ENCODE measurements around the gene TRMT10C.
"Not testable (repeated sequence)": the region's sequence is repeated elsewhere in the genome, so short reads cannot be mapped to it uniquely, and the experiment has no call there.

TRMT10C gene

DNA sequence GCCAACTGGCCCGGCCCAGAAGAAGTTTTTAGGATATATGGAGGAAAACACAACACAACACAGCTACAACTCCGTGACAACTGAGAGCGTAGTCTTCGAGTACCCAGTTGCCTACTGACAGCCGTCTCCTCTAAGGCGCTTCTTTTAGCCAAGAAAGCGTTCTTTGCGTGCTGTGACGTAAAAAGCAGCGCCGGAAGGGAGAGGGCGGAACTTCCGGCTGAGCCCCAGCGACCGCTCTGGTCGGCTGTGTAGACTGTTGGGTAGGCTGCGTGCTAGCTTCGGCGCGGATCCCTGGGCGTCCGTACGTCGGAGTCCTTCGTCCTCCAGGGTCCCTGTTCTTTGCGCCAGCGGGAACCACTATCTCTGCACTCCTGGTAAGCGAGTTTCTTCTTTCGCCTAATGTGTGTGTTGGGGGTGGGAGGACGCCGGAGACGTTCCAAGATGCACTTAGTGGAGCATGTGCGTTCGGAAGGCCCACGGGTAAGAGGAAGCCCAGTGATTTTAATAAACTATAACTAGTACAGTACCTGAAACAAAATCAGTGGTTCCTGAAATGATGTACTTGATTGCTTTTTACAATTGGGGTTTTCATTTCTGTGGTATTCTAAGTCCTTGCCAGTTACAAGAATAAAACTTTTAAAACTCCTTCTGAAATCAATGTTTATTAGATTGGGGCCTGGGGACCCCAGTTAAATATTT lies at the start of gene TRMT10C:
TRMT10C (plus strand) TSS at position 239 of the 699 bp plus-strand sequence. CDS start 2,914 bp downstream, outside the sequence.
- DNase-seq = peak; percentile 86

DNA sequence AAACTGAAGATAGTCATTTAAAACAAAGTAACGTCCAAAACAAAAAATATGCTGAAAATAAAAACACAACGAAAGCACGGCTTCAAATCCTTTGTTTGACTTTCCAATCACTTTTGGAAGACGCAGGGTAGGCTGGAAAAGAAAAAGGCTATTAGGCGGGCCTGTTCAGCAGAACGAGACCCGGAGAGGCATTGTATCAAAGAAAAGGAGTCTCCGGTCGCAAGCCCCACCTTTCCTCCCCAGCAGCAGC lies 49.3 kb upstream of the TRMT10C start:
- DNase-seq = no peak

DNA sequence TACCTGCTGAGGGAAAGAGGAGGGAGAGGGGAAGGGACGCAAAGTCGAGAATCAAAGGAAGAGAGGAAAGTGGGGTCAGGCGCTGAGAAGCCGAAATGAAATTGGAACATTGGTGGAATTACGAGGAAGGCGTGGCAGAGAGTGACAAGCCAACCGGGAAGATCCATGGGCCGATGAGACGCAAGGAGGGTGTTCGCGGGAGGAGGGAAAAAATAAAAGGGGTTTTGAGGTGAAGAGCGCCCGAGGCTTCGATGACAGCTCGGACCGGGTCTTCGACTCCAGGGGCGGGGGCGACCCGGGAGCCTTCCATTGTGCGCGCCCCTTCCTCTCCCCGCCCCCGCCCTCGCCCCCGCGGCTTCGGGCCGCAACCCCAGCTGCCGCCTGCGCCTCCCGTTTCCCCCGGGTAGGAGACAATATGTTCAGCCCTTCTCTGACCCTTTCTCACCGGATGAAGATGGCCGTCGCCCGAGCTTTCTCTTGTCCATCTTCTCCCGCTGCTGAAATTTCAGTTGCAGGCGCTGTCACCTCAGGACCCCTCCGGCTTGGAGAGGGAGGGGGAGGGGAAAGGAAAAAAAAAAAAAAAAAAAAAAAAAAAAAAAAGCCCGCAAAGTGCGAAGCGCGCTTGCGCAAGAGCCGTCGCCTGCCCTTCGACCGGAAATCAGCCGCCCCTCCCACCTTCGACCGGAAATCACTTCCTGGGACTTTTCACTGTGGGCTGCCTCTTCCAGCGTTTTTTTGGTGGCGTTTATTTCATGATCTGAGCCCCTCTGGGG lies 48.8 kb upstream of the TRMT10C start, which contains the start of gene SENP7:
SENP7 (minus strand) TSS at position 567 of the 773 bp plus-strand sequence; CDS start at position 485, 82 bp downstream.
- DNase-seq = peak; percentile 78

DNA sequence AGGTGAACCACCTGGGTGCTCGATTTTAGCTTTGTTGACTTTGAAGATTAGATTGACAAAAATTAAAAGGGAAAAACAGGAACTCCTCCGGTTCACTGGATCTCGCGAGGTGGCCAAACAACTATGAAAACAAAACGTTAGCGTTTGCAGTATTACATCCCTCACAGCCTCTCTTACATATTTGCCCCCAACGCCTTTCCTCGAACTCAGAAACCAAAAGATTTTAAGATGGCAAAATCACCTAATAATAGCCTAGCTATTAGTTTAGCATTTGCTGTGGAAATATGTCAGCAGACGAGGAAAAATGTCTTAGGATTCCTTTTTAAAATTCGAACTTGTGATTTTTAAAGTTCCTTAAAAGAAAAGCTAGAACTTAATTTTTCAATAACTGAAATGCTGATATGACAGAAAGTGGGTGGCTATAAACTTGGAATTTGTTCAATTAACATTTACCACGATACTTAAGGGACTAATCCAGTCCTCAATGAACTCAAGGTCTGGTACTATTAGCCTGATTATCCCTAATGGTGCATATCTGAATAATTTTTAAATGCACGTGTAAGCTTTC lies 48.2 kb upstream of the TRMT10C start:
- peak; percentile 78 for DNase-seq

DNA sequence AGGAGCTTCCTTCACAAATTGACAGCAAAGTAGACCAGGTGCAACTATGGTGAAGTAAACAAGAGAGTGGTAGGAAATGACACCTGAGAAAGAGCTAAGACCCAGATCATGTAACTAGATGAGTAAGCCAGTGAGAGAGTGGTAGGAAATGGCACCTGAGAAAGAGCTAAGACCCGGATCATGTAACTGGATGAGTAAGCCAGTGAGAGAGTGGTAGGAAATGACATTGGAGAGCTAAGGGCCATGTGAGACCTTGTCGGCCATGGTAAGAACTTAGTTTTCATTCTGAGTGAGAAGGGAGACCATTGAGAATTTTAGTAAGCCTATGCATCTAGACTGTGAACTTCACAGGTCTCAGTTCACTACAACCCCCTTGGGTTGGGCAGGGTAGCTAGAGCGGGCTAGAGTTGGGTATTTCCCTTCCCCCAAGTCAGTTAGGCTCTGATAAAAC lies 43.2 kb upstream of the TRMT10C start:
- peak; percentile 31 for DNase-seq

DNA sequence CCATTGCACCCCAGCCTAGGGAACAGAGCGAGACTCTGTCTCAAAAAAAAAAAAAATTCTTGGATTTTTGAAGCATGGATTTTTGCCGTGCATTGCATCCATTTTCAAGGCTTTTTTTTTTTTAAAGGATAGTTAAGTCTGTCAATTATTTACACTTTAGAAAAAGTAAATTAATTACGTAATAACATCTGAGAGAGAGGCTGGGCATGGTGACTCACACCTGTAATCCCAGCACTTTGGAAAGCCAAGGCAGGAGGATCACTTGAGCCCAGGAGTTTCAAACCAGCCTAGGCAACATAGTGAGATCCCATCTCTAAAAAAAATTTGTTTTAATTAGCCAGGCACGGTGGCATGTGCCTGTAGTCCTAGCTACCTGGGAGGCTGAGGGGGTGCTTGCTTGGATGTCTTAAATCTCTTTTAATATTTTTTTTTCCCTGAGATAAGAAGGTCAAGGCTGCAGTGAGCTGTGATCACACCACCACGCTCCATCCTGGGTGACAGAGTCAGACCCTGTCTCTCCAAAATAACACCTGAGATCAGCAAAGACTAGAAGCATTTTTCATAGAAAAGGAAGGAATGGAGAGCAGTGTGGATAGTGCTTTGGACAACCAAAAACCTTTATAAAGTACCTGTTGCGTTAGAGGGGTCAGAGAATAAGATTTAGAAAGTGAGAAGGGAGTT lies 41.8 kb upstream of the TRMT10C start:
- peak; percentile 20 for DNase-seq

DNA sequence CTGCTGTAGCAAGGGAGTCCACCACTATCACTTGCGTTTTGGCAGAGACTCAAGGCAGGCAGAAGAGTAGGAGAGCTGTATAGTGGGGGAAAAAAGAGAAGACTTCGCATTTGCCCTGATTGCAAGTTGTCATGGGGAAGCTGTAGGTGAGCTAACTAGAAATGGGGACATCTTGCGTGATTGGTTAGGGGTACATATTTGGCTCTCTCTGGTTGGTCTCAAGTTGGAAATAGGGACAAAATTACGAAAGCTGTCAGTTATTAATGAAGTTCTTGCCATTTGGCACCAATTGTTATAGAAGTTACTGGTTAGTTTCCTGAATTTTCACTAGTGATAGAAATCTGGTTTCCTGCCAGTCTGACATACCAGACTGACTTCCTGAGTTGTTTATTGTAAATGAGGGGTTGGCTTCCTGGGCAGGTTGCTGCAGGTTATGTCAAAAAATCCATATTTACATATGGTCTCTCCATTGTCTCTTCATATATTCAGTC lies 40.4 kb upstream of the TRMT10C start:
- no peak for DNase-seq

DNA sequence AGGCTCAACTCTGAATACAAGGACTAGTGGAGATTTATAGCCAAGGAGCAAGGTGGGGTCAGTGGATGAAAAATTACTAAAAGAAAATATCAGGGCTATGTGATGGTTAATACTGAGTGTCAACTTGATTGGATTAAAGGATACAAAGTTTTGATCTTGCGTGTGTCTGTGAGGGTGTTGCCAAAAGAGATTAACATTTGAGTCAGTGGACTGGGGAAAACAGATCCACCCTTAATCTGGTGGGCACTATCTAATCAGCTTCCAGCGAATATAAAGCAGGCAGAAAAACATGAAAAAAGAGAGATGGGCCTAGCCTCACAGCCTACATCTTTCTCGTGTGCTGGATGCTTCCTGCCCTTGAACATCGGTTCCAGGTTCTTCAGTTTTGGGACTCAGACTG lies 34.2 kb upstream of the TRMT10C start:
- no peak for DNase-seq

DNA sequence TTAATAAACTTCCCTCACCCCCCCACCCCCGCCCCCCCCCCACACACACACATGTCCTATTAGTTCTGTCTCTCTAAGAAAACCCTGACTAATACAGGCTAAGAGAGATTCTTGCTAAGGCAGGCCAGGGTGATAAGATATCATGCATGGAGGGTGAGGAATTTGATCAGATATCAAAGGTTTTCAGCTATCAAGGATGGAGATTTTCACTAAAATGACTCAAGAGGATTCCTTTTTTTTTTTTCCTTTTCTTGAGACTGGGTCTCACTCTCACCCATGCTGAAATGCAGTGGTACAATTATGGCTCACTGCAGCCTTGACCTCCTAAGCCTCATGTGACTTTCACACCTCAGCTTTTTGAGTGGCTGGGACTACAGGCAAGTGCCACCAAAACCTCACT lies 33.8 kb upstream of the TRMT10C start:
- DNase-seq = no peak

DNA sequence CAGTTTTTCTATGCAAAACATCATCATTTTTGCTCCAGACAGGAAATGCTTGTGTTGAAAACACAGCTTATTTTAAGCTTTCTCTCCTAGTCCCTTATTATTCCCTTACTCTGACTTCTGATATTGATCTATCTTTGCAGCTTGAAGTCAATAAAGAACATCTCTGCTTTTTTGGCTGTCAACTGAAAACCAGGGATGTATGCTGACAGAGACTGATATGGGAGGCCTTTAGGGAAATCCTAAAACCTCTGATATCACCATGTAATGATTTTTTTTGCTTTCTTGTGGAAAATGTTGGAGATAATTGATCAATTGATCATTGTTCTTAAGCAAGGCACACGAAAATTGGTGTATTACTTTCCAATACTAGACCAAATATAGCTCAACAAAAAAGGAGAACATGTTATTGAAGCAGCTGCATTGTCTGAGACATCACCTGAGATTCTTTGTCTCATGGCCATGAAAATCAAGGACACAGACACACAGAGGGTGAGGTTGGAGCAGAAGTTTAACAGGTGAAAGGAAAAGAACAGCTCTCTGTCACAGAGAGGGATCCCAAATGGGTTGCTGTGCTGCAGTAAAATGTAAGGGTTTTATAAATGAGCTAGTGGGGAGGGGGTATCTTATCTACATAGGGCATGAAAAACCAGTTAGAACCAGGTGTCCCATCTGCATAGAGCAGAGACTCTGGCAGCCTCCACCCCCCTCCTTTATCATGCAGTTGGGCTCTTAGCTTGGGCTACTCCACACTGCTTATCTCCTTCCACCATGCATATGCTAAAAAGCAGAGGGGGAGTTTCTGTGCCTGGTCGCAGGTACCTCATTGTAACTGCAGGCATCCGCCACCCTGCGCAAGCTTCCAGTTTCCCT lies 31.6 kb upstream of the TRMT10C start:
- no peak for DNase-seq

DNA sequence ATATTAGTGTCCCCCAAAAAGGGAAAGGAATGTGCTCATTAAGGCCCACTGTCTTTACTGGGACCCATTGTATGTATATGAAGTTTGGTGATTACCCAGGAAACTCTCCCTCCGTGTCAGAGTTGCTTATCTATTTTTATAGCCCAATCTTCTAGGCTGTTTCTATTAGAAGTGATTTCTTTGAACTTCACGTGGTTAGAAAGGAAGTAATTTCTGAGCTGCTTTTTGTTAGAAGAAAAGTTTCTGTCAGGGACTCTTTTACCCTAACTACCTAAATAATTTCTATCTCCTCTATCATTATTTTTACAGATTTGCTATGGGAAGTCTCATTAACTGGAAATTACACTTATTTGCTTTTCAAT lies 31.0 kb upstream of the TRMT10C start:
- DNase-seq = no peak

DNA sequence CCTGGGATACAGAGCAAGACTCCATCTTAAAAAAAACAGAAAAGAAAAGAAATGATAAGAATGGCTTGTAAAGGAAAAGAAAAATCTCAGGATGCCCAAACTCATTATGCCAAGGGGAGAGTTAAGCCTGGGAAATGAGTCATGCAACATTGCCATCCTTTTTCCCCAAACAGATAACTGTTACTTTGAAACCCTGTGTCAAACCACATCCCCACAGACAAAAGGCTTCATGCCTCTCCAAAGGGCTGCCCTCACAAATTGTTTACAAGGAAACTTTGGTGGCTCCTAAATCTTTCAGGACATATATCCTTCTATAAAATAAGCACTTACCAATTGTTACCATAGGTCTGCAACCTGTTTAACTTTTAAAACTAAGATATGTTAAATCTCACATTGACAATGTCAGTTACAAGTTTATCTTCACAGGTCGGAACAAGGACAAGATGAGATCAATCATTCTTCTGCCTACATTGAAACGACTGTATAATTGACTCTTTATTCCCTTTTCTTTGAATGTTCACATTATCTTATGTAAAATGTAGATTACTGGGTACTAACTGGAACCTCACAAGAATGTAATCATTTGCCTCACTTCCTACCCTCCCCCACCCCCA lies 30.1 kb upstream of the TRMT10C start:
- DNase-seq = no peak

DNA sequence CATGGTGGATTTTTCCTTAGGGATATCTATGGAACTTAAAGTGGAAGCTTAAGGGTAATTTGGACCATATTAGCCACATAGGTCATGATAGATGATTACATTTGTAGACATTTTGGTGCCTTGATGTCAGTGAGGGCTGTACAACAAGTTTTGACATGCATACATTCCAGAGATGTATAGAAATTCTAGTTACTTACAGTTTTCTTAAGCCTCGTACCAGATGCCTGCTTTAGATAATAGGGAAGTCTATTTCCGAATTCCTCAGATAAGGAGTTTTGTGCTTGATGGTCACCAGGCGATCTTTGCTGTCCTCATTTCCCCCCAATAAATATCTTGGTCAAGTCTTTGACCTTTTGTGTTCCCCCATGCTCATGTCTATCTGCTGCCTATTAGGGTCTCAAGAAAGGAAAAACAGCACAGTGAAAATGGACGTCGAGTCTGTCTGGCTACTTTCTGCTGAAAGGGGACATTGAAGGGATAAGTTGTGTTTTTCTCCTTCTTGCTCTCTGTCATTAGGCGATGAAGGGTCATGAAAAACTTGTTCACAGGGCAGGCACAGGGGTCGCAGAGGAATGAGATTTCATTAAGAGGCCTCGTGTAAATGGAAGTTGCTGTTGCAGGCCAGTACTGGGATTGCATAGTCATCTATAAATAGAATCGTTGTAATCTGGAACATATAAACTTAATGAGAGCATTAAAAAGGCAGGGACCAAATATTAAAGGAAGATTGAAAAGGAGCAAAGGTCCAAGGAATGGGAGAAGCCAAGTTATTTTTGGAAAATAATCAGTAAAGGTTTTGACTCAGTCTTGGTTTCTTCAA lies 28.7 kb upstream of the TRMT10C start:
- DNase-seq = no peak

DNA sequence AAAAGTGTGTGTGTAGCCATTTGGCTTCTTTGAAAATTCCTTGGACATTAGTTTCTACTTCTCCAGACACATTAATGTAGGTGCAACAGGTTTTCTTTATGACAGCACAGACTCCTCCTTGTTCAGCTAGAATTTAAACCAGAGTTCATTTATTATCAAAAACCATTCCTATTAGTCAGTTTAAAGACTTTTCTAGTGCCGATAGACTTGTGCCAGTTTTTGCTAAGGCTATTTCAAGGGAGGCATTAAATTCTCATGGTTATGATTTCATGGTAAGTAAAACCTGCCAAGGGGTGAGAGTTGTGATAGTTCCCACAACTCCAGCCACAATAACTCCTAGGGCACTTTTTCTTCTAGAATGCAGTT lies 28.1 kb upstream of the TRMT10C start:
- DNase-seq = no peak

DNA sequence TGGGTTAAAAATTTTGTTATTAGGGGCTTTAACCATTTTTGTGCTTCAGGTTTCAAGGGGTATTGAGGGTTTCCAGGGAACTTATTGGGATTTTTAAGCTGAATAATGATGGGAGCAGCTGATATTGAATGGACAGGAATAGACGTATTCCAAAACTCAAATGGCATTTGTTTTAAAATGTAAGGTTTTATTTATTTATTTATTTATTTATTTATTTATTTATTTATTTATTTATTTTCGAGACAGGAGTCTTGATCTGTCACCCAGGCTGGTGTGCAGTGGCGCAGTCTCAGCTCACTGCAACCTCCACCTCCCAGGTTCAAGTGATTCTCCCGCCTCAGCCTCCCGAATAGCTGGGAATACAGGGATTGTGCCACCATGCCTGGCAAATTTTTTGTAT lies 26.4 kb upstream of the TRMT10C start:
- no peak for DNase-seq

DNA sequence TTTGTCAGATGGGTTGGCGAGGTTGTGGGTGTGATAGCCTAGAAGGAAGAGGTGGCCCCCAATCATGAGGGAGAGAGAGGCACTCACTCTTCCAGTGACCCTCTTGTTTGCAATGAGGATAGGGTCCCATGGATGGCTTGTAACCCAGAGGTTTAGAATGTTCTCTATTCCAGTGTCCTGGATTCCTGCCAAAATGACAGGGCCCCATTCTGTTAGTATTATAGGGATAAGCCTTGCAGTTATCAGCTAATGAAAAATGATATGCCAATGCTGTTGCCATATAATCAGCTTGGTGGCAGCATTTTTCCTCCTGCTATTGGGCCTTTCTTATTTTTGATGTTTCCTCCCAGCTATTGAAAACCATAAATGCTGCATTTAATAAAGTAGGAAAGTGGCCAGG lies 25.4 kb upstream of the TRMT10C start:
- DNase-seq = no peak

DNA sequence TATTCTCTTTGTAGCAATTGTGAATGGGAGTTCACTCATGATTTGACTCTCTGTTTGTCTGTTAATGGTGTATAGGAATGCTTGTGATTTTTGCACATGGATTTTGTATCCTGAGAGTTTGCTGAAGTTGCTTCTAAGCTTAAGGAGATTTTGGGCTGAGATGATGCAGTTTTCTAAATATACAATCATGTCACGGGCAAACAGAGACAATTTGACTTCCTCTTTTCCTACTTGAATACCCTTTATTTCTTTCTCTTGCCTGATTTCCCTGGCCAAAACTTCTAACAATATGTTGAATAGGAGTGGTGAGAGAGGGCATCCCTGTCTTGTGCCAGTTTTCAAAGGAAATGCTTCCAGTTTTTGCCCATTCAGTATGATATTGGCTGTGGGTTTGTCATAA lies 24.7 kb upstream of the TRMT10C start:
- DNase-seq = not testable (repeated sequence)

DNA sequence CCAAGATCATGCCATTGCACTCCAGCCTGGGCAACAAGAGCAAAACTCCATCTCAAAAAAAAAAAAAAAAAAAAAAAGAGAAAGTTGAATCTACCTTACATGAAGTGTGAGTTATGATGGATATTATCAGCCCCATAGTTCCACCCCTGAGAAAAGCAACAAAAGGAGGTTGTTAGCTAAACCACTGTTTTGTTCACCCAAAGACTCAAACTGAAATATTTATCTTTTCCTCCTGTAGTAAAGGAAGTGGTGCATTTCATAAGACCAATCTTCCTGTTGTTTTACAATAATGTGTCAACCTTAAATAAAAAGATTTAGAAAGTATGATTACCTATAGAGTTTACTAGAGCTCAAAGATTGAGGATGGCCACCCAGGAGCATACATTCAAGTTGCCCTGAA lies 18.7 kb upstream of the TRMT10C start:
- no peak for DNase-seq

DNA sequence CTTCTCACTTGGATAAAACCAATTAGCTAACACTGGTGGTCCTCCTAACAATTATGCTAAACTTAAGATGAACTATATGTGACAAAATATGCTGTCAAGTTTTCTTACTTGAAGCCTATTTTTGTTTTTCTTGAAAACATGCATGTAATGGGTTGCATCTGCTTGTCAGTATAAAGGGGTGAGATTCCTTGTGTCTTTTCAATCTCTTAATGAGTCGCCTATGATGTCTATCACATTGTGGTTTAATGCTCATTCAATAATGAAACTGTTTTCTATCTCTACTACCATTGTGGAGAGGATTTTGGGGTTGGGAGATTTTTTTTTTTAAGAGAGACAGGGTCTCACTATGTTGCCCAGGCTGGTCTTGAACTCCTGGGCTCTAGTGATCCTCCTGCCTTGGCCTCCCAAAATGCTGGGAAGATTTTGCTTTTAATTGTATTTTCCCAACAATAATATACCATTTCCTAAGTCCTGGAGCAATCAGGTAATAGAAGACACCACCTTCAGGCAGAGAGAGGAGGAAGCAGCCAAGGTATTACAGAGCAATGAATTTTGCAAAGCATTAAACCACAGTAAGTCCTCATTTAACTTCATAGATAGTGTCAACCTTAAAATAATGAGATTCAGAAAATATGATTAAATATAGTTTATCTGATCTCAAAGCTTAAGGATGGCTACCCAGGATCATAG lies 17.4 kb upstream of the TRMT10C start:
- DNase-seq = no peak

DNA sequence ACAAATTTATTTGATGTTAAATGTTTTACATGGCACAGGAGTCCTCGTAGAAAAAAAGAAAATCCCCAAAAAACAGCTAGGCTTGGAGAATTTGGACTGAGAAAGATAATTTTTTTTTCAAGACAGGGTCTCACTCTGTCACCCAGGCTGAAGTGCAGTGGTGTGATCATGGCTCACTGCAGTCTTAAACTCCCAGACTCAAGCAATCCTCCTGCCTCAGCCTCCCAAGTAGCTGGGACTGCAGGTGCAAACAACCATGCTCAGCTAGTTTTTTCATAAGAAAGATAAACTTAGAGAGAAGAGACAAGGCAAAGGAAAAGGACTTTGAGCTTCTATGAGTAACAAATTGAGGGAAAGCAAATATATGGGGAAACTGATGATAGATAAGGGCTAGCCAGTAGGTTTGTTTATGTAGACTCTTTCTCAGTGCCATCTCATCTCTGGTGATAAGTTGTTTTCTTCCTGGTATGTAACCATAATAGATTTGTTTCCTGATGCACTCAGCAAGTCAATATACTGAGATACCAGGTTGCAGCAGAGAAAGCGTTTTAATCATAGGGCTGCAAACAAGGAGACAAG lies 13.1 kb upstream of the TRMT10C start:
- no peak for DNase-seq
